ENCODE measurements around the gene NSMF. TPM values are rescaled to one million over a fixed set of nuclear protein-coding genes. Genes with fewer than 3 reads are reported as not detected.
A peak's percentile ranks its signal among the peaks of the same experiment; 100 is the strongest.

NSMF gene
- total RNA-seq, 2 donors from 2014 or later = 65.4 to 65.9 TPM

DNA sequence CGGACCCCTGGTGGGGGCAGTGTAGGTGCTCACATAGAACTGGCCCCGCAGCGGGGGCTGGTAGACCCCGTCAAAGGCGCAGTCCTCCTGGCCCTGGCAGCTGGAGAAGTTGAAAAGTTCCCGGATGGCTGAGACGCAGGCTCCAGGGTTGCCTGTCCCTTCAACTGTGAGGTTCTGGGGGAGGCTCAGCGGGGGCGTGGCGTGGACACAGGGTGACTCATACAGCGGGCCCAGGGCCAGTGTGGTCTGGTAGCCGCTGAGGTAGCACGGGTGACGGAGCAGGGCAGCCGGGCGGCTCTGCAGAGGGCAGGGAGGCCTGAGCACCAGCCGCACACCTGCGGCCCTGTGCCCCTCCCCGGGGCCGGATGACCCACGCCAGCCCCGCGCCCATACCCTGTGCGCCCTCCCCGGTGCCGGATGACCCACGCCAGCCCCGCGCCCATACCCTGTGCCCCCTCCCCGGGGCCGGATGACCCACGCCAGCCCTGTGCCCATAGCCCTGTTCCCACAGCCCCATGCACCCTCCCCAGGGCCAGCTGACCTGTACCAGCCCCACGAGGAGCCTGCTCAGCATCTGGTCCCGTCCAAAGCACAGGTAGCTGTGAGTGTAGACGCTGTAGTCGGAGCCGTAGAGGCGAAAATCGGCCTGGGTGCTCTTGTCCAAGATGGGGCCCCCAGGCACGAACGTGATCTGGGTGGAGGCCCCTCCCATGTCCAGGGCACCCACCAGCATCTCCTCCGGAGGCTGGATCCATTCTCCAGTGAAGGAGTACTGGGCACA, 23.0 kb downstream of the NSMF start:
- H3K27ac ChIP-seq = peak overlapping the region; percentile 71 to 83 (median 73)

DNA sequence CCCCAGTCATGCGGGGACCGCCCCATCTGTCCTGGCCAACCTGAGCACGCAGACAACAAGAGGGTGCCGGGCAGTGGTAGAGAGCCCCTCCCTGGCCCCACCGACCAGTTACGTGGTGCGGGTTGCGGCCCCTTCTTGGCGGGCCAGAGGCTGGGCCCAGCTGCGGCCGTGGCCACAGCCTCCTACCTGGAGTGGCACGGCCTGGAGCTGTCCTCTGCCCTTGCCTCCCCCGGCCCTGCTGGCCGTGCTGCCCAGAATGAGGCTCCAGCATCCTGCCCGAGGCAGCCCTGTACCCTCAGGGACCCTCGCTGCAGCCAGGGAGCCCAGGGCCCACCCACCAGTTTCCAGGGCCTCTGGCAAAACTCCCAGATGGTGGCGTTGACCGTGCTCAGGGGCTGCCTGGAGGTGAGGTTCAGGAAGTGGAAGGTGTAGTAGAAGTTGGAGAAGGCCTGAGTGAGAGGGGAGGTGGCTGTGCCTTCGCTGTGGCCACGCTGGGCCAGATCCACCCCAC, 23.7 kb downstream of the NSMF start:
- H3K27me3 ChIP-seq = no peaks in the 10 kb centered on the region
- H3K4me3 ChIP-seq = no peak overlapping the region
- TF ChIP-seq POLR2A (IDR thresholded peaks at IDR 0.05) = no peak
- TF ChIP-seq, protein P1, sequence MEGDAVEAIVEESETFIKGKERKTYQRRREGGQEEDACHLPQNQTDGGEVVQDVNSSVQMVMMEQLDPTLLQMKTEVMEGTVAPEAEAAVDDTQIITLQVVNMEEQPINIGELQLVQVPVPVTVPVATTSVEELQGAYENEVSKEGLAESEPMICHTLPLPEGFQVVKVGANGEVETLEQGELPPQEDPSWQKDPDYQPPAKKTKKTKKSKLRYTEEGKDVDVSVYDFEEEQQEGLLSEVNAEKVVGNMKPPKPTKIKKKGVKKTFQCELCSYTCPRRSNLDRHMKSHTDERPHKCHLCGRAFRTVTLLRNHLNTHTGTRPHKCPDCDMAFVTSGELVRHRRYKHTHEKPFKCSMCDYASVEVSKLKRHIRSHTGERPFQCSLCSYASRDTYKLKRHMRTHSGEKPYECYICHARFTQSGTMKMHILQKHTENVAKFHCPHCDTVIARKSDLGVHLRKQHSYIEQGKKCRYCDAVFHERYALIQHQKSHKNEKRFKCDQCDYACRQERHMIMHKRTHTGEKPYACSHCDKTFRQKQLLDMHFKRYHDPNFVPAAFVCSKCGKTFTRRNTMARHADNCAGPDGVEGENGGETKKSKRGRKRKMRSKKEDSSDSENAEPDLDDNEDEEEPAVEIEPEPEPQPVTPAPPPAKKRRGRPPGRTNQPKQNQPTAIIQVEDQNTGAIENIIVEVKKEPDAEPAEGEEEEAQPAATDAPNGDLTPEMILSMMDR (IDR thresholded peaks at IDR 0.05) = no peak
- intact Hi-C loops (cut with DNase I) = no loop called here
- no peaks in the 10 kb centered on the region for H3K36me3 ChIP-seq (replicated peaks in 1 of 2; ENCODE audit: insufficient read depth in 1 of 2, low read depth in 2 of 2)
- no peaks in the 10 kb centered on the region for H3K9me3 ChIP-seq
- H3K27ac ChIP-seq = peak overlapping the region; percentile 71 to 83 (median 73)
- H3K4me1 ChIP-seq = peaks cover 31% of the 10 kb centered on the region
- peak; percentile 3 for ATAC-seq
- WGBS, 2 donors = 58 to 73% methylated on average over 4 to 11 of the region's 20 CpGs
- peak in 1 of 4 donors; percentile 22 for DNase-seq

More for the DNA sequence above, 23.0 kb downstream of the NSMF start:
- ATAC-seq (peak; percentile 97), DNase-seq (peak; percentile 93 to 99 (median 96))
- H3K4me3 ChIP-seq = no peak overlapping the region
- 43 to 72% methylated on average over 3 to 39 of the region's 42 CpGs for WGBS, 2 donors
- H3K4me1 ChIP-seq = peaks cover 32% of the 10 kb centered on the region
- H3K36me3 ChIP-seq (replicated peaks in 1 of 2; ENCODE audit: insufficient read depth in 1 of 2, low read depth in 2 of 2) = no peaks in the 10 kb centered on the region
- TF ChIP-seq, protein P1 (IDR thresholded peaks at IDR 0.05) = peak in 1 of 7 experiments; percentile 11
- peak; percentile 55 to 75 (median 57) for TF ChIP-seq POLR2A (IDR thresholded peaks at IDR 0.05)
- H3K9me3 ChIP-seq = no peaks in the 10 kb centered on the region
- no peaks in the 10 kb centered on the region for H3K27me3 ChIP-seq
- intact Hi-C loops (cut with DNase I) = no loop called here

- H3K4me1 ChIP-seq = peaks cover 31% of the 10 kb centered on the region
- no peaks in the 10 kb centered on the region for H3K27me3 ChIP-seq
- 70 to 100% methylated on average over 2 to 29 of the region's 43 CpGs for WGBS, 2 donors
- no peaks in the 10 kb centered on the region for H3K36me3 ChIP-seq (replicated peaks in 1 of 2; ENCODE audit: insufficient read depth in 1 of 2, low read depth in 2 of 2)
- no peak overlapping the region for H3K4me3 ChIP-seq
- H3K9me3 ChIP-seq = no peaks in the 10 kb centered on the region
- TF ChIP-seq POLR2A (IDR thresholded peaks at IDR 0.05) = no peak
- TF ChIP-seq, protein P1 (IDR thresholded peaks at IDR 0.05) = no peak
- ATAC-seq = no peak
- H3K27ac ChIP-seq = peak overlapping the region in 3 of 4 donors; percentile 71 to 83 (median 71)
- DNase-seq = peak in 1 of 4 donors; percentile 23
- intact Hi-C loops (cut with DNase I) = no loop called here
Observed at GRCh38 chr9:137434498-137435380, 24.4 kb downstream of the NSMF start.

- Histone ChIP-seq H3K9me3 (no peaks in the 10 kb centered on the region), H3K4me3 (no peak overlapping the region), H3K27me3 (no peaks in the 10 kb centered on the region), H3K36me3 (replicated peaks in 1 of 2; ENCODE audit: insufficient read depth in 1 of 2, low read depth in 2 of 2) (no peaks in the 10 kb centered on the region), H3K4me1 (peaks cover 25% of the 10 kb centered on the region), H3K27ac (no peak overlapping the region)
- DNase-seq (no peak), ATAC-seq (no peak)
- 87 to 94% methylated on average over 9 to 23 of the region's 26 CpGs for WGBS, 2 donors
- intact Hi-C loops (cut with DNase I) = no loop called here
- no peak for TF ChIP-seq POLR2A (IDR thresholded peaks at IDR 0.05)
- TF ChIP-seq, protein P1 (IDR thresholded peaks at IDR 0.05) = no peak
Observed at GRCh38 chr9:137433916-137434431, 25.2 kb downstream of the NSMF start.

Measured in body of pancreas (tissue), 4 donors.